Panc1 (cell line): ENCODE data around the gene SP110.

Source experiments
- CTCF ChIP-seq: fragments of 450-650 bp; IDR thresholded peaks from 2 replicates; pipeline ENCODE4 v1.5.1; 2017; ENCODE audit warnings: mild to moderate bottlenecking
- POLR2AphosphoS5 ChIP-seq: IDR thresholded peaks from 2 replicates; pipeline ENCODE4 v1.6.1; 2012; ENCODE audit warnings: mild to moderate bottlenecking, low read depth, low read length, moderate library complexity
- REST ChIP-seq, 2 experiments: IDR thresholded peaks; 2 replicates each; pipeline ENCODE4 v1.6.1; 2011 to 2012; ENCODE audit warnings: low read depth in 2 of 2, control low read depth in 1 of 2, low read length in 1 of 2, mild to moderate bottlenecking in 1 of 2, moderate library complexity in 1 of 2; ENCODE audit not compliant: insufficient read depth in 1 of 2
- SIN3A ChIP-seq: IDR thresholded peaks from 2 replicates; pipeline ENCODE4 v1.6.1; 2012; ENCODE audit warnings: low read depth, mild to moderate bottlenecking, low read length, moderate library complexity, borderline replicate concordance; ENCODE audit not compliant: insufficient read depth

GRCh38 chr2:230178546-230179485 is 41.0 kb downstream of the SP110 start:
- TF ChIP-seq CTCF (no peak), REST (IDR thresholded peaks at IDR 0.05; ENCODE audit: insufficient read depth in 1 of 2, low read depth in 2 of 2, low read length in 1 of 2) (no peak), POLR2AphosphoS5 (no peak), SIN3A (no peak)
